GM23338 (cell line): ENCODE results near the gene NHEJ1. TPM values are rescaled to one million over a fixed set of nuclear protein-coding genes. Genes with fewer than 3 reads are reported as not detected.

ENCODE experiments used
- ATAC-seq: fragments of 200-7000 bp; cut with Tn5 transposase; 3 replicates; pipeline ENCODE4 v1.9.1; 2020
- DNase-seq: peaks from one replicate; pipeline ENCODE4 v3.0.0-alpha.2; 2015; ENCODE audit warnings: low spot score
- H2AFZ ChIP-seq: fragments of 200-600 bp; sonication (generic); 2 replicates; pipeline ENCODE4 v1.8.0; 2016; ENCODE audit warnings: antibody characterized with exemption, mild to moderate bottlenecking, moderate library complexity
- H3F3A ChIP-seq: fragments of 200-600 bp; sonication (generic); replicated peaks from 2 replicates; pipeline ENCODE4 v1.8.0; 2017; ENCODE audit warnings: antibody characterized with exemption, mixed run types, low read depth
- H3K27ac ChIP-seq: fragments of 200-600 bp; sonication (generic); 2 replicates; pipeline ENCODE4 v1.6.1; 2016; ENCODE audit warnings: low read depth
- H3K27me3 ChIP-seq: fragments of 200-600 bp; sonication (generic); 2 replicates; pipeline ENCODE4 v1.8.0; 2016; ENCODE audit warnings: mild to moderate bottlenecking, mixed run types, moderate library complexity; ENCODE audit not compliant: insufficient read depth
- H3K36me3 ChIP-seq: fragments of 200-600 bp; sonication (generic); 2 replicates; pipeline ENCODE4 v1.8.0; 2016; ENCODE audit warnings: mild to moderate bottlenecking; ENCODE audit not compliant: insufficient read depth
- H3K4me1 ChIP-seq: fragments of 200-600 bp; sonication (generic); 2 replicates; pipeline ENCODE4 v1.8.0; 2016; ENCODE audit warnings: mild to moderate bottlenecking, moderate library complexity; ENCODE audit not compliant: insufficient read depth
- H3K4me2 ChIP-seq: fragments of 200-600 bp; sonication (generic); 2 replicates; pipeline ENCODE4 v1.7.1; 2017; ENCODE audit warnings: mixed run types
- H3K4me3 ChIP-seq: fragments of 200-600 bp; sonication (generic); 2 replicates; pipeline ENCODE4 v1.6.1; 2016; ENCODE audit warnings: mixed run types
- H3K79me2 ChIP-seq: fragments of 200-600 bp; sonication (generic); replicated peaks from 2 replicates; pipeline ENCODE4 v1.8.0; 2017; ENCODE audit warnings: mild to moderate bottlenecking; ENCODE audit not compliant: insufficient read depth
- H3K9me2 ChIP-seq: fragments of 200-600 bp; sonication (generic); 2 replicates; pipeline ENCODE4 v1.8.0; 2017; ENCODE audit not compliant: insufficient read depth
- H4K20me1 ChIP-seq: fragments of 200-600 bp; sonication (generic); replicated peaks from 2 replicates; pipeline ENCODE4 v1.8.0; 2017; ENCODE audit warnings: mild to moderate bottlenecking; ENCODE audit not compliant: insufficient read depth
- H3K27ac Mint-ChIP-seq: 2 replicates; pipeline ENCODE4 v1.8.0; 2020; ENCODE audit warnings: inconsistent platforms, mild to moderate bottlenecking, moderate library complexity, mixed read lengths
- H3K27me3 Mint-ChIP-seq: 3 replicates; pipeline ENCODE4 v1.8.0; 2022; ENCODE audit warnings: low read depth, mild to moderate bottlenecking, moderate library complexity, mixed read lengths, inconsistent platforms; ENCODE audit not compliant: insufficient read depth, poor library complexity
- H3K36me3 Mint-ChIP-seq: 3 replicates; pipeline ENCODE4 v1.8.0; 2021; ENCODE audit warnings: low read depth, mild to moderate bottlenecking, inconsistent platforms, moderate library complexity, mixed read lengths
- H3K4me1 Mint-ChIP-seq: 3 replicates; pipeline ENCODE4 v1.8.0; 2020; ENCODE audit warnings: mild to moderate bottlenecking, inconsistent platforms, mixed read lengths
- H3K4me3 Mint-ChIP-seq: 3 replicates; pipeline ENCODE4 v1.8.0; 2021; ENCODE audit warnings: moderate library complexity, mild to moderate bottlenecking, inconsistent platforms, mixed read lengths
- H3K9me3 Mint-ChIP-seq: 3 replicates; pipeline ENCODE4 v1.8.0; 2020; ENCODE audit warnings: moderate library complexity, mild to moderate bottlenecking, inconsistent platforms, mixed read lengths
- CREB1 ChIP-seq: fragments of 250-450 bp; sonication (Bioruptor Pico); IDR thresholded peaks from 2 replicates; pipeline ENCODE4 v1.5.0; 2020; ENCODE audit warnings: low read depth, mild to moderate bottlenecking, moderate library complexity
- EZH2 ChIP-seq: fragments of 200-600 bp; sonication (generic); IDR thresholded peaks from one replicate; pipeline ENCODE4 v1.8.0; 2017; ENCODE audit warnings: antibody characterized with exemption, mild to moderate bottlenecking, low read depth; ENCODE audit not compliant: unreplicated experiment
- EZH2phosphoT487 ChIP-seq: fragments of 200-600 bp; sonication (generic); IDR thresholded peaks from one replicate; pipeline ENCODE4 v1.8.1; 2018; ENCODE audit warnings: antibody characterized with exemption; ENCODE audit not compliant: unreplicated experiment
- NANOG ChIP-seq: IDR thresholded peaks from 2 replicates; pipeline ENCODE4 v1.6.1; 2016; ENCODE audit warnings: antibody characterized with exemption, borderline replicate concordance
- POLR2AphosphoS5 ChIP-seq: IDR thresholded peaks from 2 replicates; pipeline ENCODE4 v1.6.1; 2016; ENCODE audit warnings: antibody characterized with exemption, low read depth
- STAT1 ChIP-seq: IDR thresholded peaks from one replicate; pipeline ENCODE4 v1.6.1; 2016; ENCODE audit warnings: antibody characterized with exemption; ENCODE audit not compliant: unreplicated experiment
- ZNF114 ChIP-seq: fragments of 250-450 bp; sonication (Bioruptor Pico); IDR thresholded peaks from 2 replicates; pipeline ENCODE4 v1.5.0; 2020; ENCODE audit warnings: mild to moderate bottlenecking, moderate library complexity
- ZNF331 ChIP-seq: fragments of 250-450 bp; sonication (Bioruptor Pico); IDR thresholded peaks from 2 replicates; pipeline ENCODE4 v1.5.0; 2020; ENCODE audit warnings: low read depth, mild to moderate bottlenecking, moderate library complexity
- polyA plus RNA-seq: library from polyadenylated mRNA; unstranded; fragments of >200 nt; fragmentation: Nextera tagmentation; extraction: Ambion mirVana; gene quantifications from 2 replicates; pipeline ENCODE4 v1.2.1, GENCODE V29; 2016
- total RNA-seq: library from RNA; depleted of rRNA; stranded (reverse); fragments of >200 nt; shearing (Covaris generic); gene quantifications from 2 replicates; pipeline ENCODE4 v1.2.3, GENCODE V29; 2014
- TF ChIP-seq, protein P1 (sequence below): IDR thresholded peaks from one replicate; pipeline ENCODE4 v1.6.1; 2018; ENCODE audit warnings: antibody characterized with exemption; ENCODE audit not compliant: unreplicated experiment
- TF ChIP-seq, protein P2 (sequence below): IDR thresholded peaks from 2 replicates; pipeline ENCODE4 v1.6.1; 2016; ENCODE audit warnings: antibody characterized with exemption
- TF ChIP-seq, protein P3 (sequence below), 2 experiments: fragments of 200-600 bp in 1 of 2; sonication (generic) in 1 of 2; conservative IDR thresholded peaks; 2 replicates each; pipeline versions ENCODE4 v1.5.1 to v1.6.1; 2016 to 2017; ENCODE audit warnings: antibody characterized with exemption in 2 of 2, low read depth in 2 of 2, mild to moderate bottlenecking in 2 of 2, moderate library complexity in 1 of 2

Gene NHEJ1
- total and polyA plus RNA-seq, 2 experiments from 2014 or later, result 19.6 to 30.6 TPM

DNA sequence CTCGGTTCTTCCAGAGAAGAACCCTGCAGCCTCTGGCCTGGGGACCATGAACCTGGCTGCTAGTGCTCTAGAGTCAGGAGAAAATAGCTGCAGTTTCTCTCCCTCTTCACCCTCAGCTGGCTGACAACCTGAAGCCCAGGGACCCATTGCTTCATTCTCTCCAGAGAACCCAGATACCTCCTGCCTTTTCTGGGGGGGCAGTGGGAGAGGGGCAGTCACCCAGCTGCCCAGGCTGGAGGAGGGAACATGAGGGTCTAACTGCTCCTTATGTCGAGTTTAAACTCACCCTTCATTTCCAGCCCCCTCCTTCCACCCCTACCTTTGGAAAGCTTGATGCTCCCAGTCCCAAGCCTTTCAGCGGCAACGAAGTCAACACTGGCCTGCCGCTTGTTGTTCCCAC, 38.4 kb upstream of the NHEJ1 start:
- H3K4me1 Mint-ChIP-seq, result peaks cover 10% of the 10 kb centered on the region; the same call in 2 of the 3 replicates
- Histone ChIP-seq H3K36me3 (no peaks in the 10 kb centered on the region), H3K27me3 (no peaks in the 10 kb centered on the region), H3K4me2 (no peak overlapping the region), H4K20me1 (no peaks in the 10 kb centered on the region), H3K4me3 (no peak overlapping the region), H3K79me2 (no peaks in the 10 kb centered on the region), H3K27ac (no peak overlapping the region), H3K4me1 (no peaks in the 10 kb centered on the region; the same call in 1 of the 2 replicates), H3F3A (no peaks in the 10 kb centered on the region), H3K9me2 (no peaks in the 10 kb centered on the region), H2AFZ (no peak overlapping the region)
- H3K27me3 Mint-ChIP-seq, result peaks cover 10% of the 10 kb centered on the region
- TF ChIP-seq, protein P1, sequence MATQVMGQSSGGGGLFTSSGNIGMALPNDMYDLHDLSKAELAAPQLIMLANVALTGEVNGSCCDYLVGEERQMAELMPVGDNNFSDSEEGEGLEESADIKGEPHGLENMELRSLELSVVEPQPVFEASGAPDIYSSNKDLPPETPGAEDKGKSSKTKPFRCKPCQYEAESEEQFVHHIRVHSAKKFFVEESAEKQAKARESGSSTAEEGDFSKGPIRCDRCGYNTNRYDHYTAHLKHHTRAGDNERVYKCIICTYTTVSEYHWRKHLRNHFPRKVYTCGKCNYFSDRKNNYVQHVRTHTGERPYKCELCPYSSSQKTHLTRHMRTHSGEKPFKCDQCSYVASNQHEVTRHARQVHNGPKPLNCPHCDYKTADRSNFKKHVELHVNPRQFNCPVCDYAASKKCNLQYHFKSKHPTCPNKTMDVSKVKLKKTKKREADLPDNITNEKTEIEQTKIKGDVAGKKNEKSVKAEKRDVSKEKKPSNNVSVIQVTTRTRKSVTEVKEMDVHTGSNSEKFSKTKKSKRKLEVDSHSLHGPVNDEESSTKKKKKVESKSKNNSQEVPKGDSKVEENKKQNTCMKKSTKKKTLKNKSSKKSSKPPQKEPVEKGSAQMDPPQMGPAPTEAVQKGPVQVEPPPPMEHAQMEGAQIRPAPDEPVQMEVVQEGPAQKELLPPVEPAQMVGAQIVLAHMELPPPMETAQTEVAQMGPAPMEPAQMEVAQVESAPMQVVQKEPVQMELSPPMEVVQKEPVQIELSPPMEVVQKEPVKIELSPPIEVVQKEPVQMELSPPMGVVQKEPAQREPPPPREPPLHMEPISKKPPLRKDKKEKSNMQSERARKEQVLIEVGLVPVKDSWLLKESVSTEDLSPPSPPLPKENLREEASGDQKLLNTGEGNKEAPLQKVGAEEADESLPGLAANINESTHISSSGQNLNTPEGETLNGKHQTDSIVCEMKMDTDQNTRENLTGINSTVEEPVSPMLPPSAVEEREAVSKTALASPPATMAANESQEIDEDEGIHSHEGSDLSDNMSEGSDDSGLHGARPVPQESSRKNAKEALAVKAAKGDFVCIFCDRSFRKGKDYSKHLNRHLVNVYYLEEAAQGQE, result no peak
- TF ChIP-seq STAT1 (no peak), POLR2AphosphoS5 (no peak), NANOG (no peak), EZH2phosphoT487 (no peak), ZNF114 (CRISPR knock-in tag) (no peak), CREB1 (CRISPR knock-in tag) (no peak), ZNF331 (no peak), EZH2 (no peak)
- TF ChIP-seq, protein P2, sequence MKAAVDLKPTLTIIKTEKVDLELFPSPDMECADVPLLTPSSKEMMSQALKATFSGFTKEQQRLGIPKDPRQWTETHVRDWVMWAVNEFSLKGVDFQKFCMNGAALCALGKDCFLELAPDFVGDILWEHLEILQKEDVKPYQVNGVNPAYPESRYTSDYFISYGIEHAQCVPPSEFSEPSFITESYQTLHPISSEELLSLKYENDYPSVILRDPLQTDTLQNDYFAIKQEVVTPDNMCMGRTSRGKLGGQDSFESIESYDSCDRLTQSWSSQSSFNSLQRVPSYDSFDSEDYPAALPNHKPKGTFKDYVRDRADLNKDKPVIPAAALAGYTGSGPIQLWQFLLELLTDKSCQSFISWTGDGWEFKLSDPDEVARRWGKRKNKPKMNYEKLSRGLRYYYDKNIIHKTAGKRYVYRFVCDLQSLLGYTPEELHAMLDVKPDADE, result no peak
- TF ChIP-seq, protein P3, sequence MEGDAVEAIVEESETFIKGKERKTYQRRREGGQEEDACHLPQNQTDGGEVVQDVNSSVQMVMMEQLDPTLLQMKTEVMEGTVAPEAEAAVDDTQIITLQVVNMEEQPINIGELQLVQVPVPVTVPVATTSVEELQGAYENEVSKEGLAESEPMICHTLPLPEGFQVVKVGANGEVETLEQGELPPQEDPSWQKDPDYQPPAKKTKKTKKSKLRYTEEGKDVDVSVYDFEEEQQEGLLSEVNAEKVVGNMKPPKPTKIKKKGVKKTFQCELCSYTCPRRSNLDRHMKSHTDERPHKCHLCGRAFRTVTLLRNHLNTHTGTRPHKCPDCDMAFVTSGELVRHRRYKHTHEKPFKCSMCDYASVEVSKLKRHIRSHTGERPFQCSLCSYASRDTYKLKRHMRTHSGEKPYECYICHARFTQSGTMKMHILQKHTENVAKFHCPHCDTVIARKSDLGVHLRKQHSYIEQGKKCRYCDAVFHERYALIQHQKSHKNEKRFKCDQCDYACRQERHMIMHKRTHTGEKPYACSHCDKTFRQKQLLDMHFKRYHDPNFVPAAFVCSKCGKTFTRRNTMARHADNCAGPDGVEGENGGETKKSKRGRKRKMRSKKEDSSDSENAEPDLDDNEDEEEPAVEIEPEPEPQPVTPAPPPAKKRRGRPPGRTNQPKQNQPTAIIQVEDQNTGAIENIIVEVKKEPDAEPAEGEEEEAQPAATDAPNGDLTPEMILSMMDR (conservative IDR thresholded peaks at IDR 0.05; ENCODE audit: low read depth in 2 of 2), result no peak
- no peak overlapping the region for H3K27ac Mint-ChIP-seq
- no peak for DNase-seq
- H3K36me3 Mint-ChIP-seq, result no peaks in the 10 kb centered on the region
- no peak for ATAC-seq
- H3K9me3 Mint-ChIP-seq, result peaks cover 6% of the 10 kb centered on the region; the same call in 1 of the 3 replicates
- H3K4me3 Mint-ChIP-seq, result no peak overlapping the region
